ENCODE data around the gene CASZ1. TPM values are rescaled to one million over a fixed set of nuclear protein-coding genes. Genes with fewer than 3 reads are reported as not detected.

CASZ1 gene
- total and polyA plus RNA-seq, 4 experiments from 2014 or later: 0.13 to 8.8 (median 4.7) TPM

Other genes starting within 250 kb of the CASZ1 start
- 100 to 1,000 TPM; 194 to 195 TPM for gene TARDBP, start 216.0 kb upstream of the CASZ1 start, total RNA-seq
- 10 to 100 TPM; 54.0 to 99.4 TPM for gene TARDBP, start 216.0 kb upstream of the CASZ1 start, polyA plus RNA-seq